ENCODE measurements around the gene DNAJB8.

DNAJB8 gene

DNA sequence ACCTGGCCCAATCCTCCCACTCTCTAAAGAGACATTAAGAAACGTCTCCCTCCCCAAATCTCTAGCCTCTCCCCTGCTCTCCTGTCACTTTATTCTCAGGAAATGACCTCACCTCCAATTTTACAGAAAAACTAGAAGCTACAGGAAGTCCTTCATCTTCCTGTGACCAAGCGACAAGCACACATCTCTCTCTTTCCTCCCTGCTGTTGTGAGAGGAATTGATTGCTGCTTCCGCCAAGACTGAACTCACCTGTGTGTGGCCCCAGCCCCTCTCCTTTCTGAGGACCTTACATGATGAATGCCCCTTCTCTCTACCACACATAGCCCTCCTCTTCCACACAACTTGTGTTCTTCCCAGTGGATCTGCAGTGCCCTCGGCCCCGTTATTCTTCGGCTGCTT lies 18.2 kb downstream of the DNAJB8 start:
- Histone ChIP-seq H3K9me3 (ENCODE audit: control insufficient read depth, insufficient read depth, low read length) (no peaks in the 10 kb centered on the region; the same call in 1 of the 2 replicates), H3K79me2 (ENCODE audit: control insufficient read depth, low read length) (no peaks in the 10 kb centered on the region), H4K20me1 (ENCODE audit: control insufficient read depth, insufficient read depth, low read depth, low read length) (no peaks in the 10 kb centered on the region), H3F3A (ENCODE audit: control insufficient read depth, insufficient read depth) (no peaks in the 10 kb centered on the region), H3K4me3 (ENCODE audit: low read length) (0 out of 2 replicates have a peak overlapping the region, but pooled peaks have one; percentile 8), H3K9me2 (replicated peaks; ENCODE audit: control insufficient read depth, low read length) (no peaks in the 10 kb centered on the region), H3K4me1 (ENCODE audit: control insufficient read depth, low read length) (peaks cover 16% of the 10 kb centered on the region), H3K27me3 (ENCODE audit: control insufficient read depth, low read length) (no peaks in the 10 kb centered on the region), H3K27ac (ENCODE audit: low read depth, low read length) (no peak overlapping the region), H3K36me3 (ENCODE audit: control insufficient read depth, low read length) (no peaks in the 10 kb centered on the region), H3K4me2 (ENCODE audit: low read length) (peak overlapping the region; percentile 5; the same call in 1 of the 2 replicates)
- no peak for TF ChIP-seq EZH2phosphoT487 (IDR thresholded peaks at IDR 0.05; ENCODE audit: borderline replicate concordance, low read length)
- TF ChIP-seq, protein P1, sequence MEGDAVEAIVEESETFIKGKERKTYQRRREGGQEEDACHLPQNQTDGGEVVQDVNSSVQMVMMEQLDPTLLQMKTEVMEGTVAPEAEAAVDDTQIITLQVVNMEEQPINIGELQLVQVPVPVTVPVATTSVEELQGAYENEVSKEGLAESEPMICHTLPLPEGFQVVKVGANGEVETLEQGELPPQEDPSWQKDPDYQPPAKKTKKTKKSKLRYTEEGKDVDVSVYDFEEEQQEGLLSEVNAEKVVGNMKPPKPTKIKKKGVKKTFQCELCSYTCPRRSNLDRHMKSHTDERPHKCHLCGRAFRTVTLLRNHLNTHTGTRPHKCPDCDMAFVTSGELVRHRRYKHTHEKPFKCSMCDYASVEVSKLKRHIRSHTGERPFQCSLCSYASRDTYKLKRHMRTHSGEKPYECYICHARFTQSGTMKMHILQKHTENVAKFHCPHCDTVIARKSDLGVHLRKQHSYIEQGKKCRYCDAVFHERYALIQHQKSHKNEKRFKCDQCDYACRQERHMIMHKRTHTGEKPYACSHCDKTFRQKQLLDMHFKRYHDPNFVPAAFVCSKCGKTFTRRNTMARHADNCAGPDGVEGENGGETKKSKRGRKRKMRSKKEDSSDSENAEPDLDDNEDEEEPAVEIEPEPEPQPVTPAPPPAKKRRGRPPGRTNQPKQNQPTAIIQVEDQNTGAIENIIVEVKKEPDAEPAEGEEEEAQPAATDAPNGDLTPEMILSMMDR (IDR thresholded peaks at IDR 0.05; ENCODE audit: low read depth, low read length, poor library complexity, severe bottlenecking): no peak

DNA sequence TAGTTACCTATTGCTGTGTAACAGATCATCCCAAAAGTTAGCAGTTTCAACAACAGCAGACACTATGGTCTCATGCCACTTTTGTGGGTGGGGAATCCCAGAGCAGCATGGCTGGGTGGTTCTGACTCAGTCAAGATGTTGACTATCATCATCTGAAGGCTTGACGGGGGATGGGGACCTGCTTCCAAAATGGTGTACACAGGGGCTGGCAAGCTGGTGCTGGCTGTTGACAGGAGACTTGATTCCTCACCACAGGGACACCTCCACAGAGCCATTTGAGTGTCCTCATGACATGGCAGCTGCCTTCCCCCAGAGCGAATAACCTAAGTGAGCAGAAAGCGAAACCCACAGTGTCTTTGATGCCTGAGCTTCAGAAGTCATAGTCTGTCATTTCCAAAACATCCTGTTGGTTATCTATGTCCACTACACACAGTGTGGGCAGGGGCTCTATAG lies 19.1 kb downstream of the DNAJB8 start:
- Histone ChIP-seq H3K9me2 (replicated peaks; ENCODE audit: control insufficient read depth, low read length) (no peaks in the 10 kb centered on the region), H3K4me3 (ENCODE audit: low read length) (no peak overlapping the region), H4K20me1 (ENCODE audit: control insufficient read depth, insufficient read depth, low read depth, low read length) (no peaks in the 10 kb centered on the region), H3K27me3 (ENCODE audit: control insufficient read depth, low read length) (no peaks in the 10 kb centered on the region), H3K27ac (ENCODE audit: low read depth, low read length) (no peak overlapping the region), H3K9me3 (ENCODE audit: control insufficient read depth, insufficient read depth, low read length) (no peaks in the 10 kb centered on the region; the same call in 1 of the 2 replicates), H3K4me1 (ENCODE audit: control insufficient read depth, low read length) (peaks cover 16% of the 10 kb centered on the region), H3K79me2 (ENCODE audit: control insufficient read depth, low read length) (no peaks in the 10 kb centered on the region), H3K4me2 (ENCODE audit: low read length) (no peak overlapping the region), H3K36me3 (ENCODE audit: control insufficient read depth, low read length) (no peaks in the 10 kb centered on the region), H3F3A (ENCODE audit: control insufficient read depth, insufficient read depth) (no peaks in the 10 kb centered on the region)
- TF ChIP-seq EZH2phosphoT487 (IDR thresholded peaks at IDR 0.05; ENCODE audit: borderline replicate concordance, low read length): no peak
- TF ChIP-seq, protein P1 (IDR thresholded peaks at IDR 0.05; ENCODE audit: low read depth, low read length, poor library complexity, severe bottlenecking): no peak

DNA sequence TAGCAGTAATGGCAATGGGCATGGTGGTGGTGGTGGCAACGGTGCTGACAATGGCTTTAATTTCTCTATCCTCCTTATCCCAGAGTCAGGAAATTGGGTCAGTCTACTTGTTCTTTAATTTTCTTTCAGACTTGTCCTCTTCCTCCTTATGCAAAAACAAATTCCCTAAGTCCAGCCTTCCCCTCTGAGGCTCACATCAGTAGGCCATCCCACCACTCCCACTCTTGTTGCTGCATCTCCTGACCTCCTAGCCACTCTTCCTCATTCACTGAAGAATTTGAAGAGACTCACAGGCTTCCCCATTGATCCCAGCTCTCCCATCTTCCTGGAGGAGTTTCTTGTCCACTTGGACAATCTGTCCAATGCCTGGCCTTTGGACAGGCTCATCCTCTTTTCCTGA lies 19.9 kb downstream of the DNAJB8 start:
- TF ChIP-seq, protein P1 (IDR thresholded peaks at IDR 0.05; ENCODE audit: low read depth, low read length, poor library complexity, severe bottlenecking): no peak
- no peak for TF ChIP-seq EZH2phosphoT487 (IDR thresholded peaks at IDR 0.05; ENCODE audit: borderline replicate concordance, low read length)
- H3K9me2 ChIP-seq (replicated peaks; ENCODE audit: control insufficient read depth, low read length): no peaks in the 10 kb centered on the region
- H3K4me1 ChIP-seq (ENCODE audit: control insufficient read depth, low read length): peaks cover 16% of the 10 kb centered on the region
- no peak overlapping the region for H3K4me2 ChIP-seq (ENCODE audit: low read length)
- H3K36me3 ChIP-seq (ENCODE audit: control insufficient read depth, low read length): no peaks in the 10 kb centered on the region
- H3K27ac ChIP-seq (ENCODE audit: low read depth, low read length): no peak overlapping the region
- no peaks in the 10 kb centered on the region; the same call in 1 of the 2 replicates for H3K9me3 ChIP-seq (ENCODE audit: control insufficient read depth, insufficient read depth, low read length)
- H4K20me1 ChIP-seq (ENCODE audit: control insufficient read depth, insufficient read depth, low read depth, low read length): no peaks in the 10 kb centered on the region
- no peaks in the 10 kb centered on the region for H3F3A ChIP-seq (ENCODE audit: control insufficient read depth, insufficient read depth)
- no peaks in the 10 kb centered on the region for H3K27me3 ChIP-seq (ENCODE audit: control insufficient read depth, low read length)
- H3K4me3 ChIP-seq (ENCODE audit: low read length): no peak overlapping the region
- no peaks in the 10 kb centered on the region for H3K79me2 ChIP-seq (ENCODE audit: control insufficient read depth, low read length)
